ENCODE measurements around the gene SLC6A5.

SLC6A5 gene

DNA sequence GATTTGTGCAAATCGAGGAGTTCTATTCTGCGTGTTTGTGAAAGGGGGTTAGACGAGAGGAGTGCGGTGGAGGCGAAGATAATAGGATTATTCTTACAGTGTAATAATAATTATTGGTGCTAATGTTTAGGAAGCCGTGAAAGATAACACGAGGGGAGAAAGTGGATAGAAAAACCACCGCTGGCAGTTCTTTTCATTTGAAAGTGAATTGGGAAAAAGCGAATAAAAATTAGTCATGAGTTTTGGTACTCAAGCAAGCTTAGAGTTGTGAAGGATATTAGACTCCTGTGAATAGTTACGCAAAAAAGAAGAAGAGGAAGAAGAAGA is 575 bp downstream of the SLC6A5 start:
- TF ChIP-seq, protein P1, sequence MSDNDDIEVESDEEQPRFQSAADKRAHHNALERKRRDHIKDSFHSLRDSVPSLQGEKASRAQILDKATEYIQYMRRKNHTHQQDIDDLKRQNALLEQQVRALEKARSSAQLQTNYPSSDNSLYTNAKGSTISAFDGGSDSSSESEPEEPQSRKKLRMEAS (IDR thresholded peaks at IDR 0.05; ENCODE audit: low read depth, low read length): no peak
- TF ChIP-seq POLR2A (IDR thresholded peaks at IDR 0.05; ENCODE audit: extremely low read depth, insufficient read length) (no peak), MYC (IDR thresholded peaks at IDR 0.05; ENCODE audit: low read depth, low read length) (no peak), CTCF (IDR thresholded peaks at IDR 0.05; ENCODE audit: low read depth, low read length) (no peak)
- H3K4me3 ChIP-seq (ENCODE audit: low read depth, low read length): no peak overlapping the region
- no peak for DNase-seq (ENCODE audit: low read depth)

GRCh38 chr11:20600551-20600950 is 1.1 kb downstream of the SLC6A5 start:
- DNase-seq (ENCODE audit: low read depth): no peak
- TF ChIP-seq MYC (IDR thresholded peaks at IDR 0.05; ENCODE audit: low read depth, low read length): no peak
- TF ChIP-seq CTCF (IDR thresholded peaks at IDR 0.05; ENCODE audit: low read depth, low read length): no peak
- no peak for TF ChIP-seq POLR2A (IDR thresholded peaks at IDR 0.05; ENCODE audit: extremely low read depth, insufficient read length)
- TF ChIP-seq, protein P1 (IDR thresholded peaks at IDR 0.05; ENCODE audit: low read depth, low read length): no peak
- no peak overlapping the region for H3K4me3 ChIP-seq (ENCODE audit: low read depth, low read length)

- H3K4me3 ChIP-seq (ENCODE audit: low read depth, low read length): no peak overlapping the region
- TF ChIP-seq CTCF (IDR thresholded peaks at IDR 0.05; ENCODE audit: low read depth, low read length) (no peak), POLR2A (IDR thresholded peaks at IDR 0.05; ENCODE audit: extremely low read depth, insufficient read length) (no peak), MYC (IDR thresholded peaks at IDR 0.05; ENCODE audit: low read depth, low read length) (no peak)
- TF ChIP-seq, protein P1 (IDR thresholded peaks at IDR 0.05; ENCODE audit: low read depth, low read length): no peak
- no peak for DNase-seq (ENCODE audit: low read depth)
Observed at GRCh38 chr11:20601221-20601914, 2.0 kb downstream of the SLC6A5 start.

DNA sequence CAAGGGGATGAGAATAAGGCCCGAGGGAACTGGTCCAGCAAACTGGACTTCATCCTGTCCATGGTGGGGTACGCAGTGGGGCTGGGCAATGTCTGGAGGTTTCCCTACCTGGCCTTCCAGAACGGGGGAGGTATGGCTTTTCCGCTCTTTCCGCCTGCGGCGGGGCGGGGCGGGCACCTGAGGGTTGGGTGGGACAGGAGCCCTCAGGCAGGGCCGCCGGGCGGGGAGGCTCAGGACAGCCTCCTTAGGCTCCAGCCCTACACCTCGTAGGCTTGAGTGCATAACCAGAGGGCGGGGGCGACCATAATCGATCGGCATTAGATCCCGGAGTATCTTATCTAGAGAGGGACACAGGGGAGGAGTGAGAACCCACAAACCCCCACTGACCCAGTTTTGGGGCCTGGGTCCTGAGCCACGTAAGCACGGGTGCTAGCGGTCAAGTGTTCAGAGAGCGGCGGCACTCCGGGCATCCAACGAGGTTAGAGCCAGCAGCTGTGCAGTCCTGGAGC is 4.9 kb downstream of the SLC6A5 start:
- TF ChIP-seq MYC (IDR thresholded peaks at IDR 0.05; ENCODE audit: low read depth, low read length) (no peak), POLR2A (IDR thresholded peaks at IDR 0.05; ENCODE audit: extremely low read depth, insufficient read length) (no peak), CTCF (IDR thresholded peaks at IDR 0.05; ENCODE audit: low read depth, low read length) (no peak)
- TF ChIP-seq, protein P1 (IDR thresholded peaks at IDR 0.05; ENCODE audit: low read depth, low read length): no peak
- DNase-seq (ENCODE audit: low read depth): no peak

GRCh38 chr11:20604864-20605601 is 5.6 kb downstream of the SLC6A5 start:
- no peak overlapping the region for H3K4me3 ChIP-seq (ENCODE audit: low read depth, low read length)
- DNase-seq (ENCODE audit: low read depth): no peak
- TF ChIP-seq POLR2A (IDR thresholded peaks at IDR 0.05; ENCODE audit: extremely low read depth, insufficient read length) (no peak), MYC (IDR thresholded peaks at IDR 0.05; ENCODE audit: low read depth, low read length) (no peak), CTCF (IDR thresholded peaks at IDR 0.05; ENCODE audit: low read depth, low read length) (no peak)
- TF ChIP-seq, protein P1 (IDR thresholded peaks at IDR 0.05; ENCODE audit: low read depth, low read length): no peak

More for the DNA sequence above, 4.9 kb downstream of the SLC6A5 start:
- H3K4me3 ChIP-seq (ENCODE audit: low read depth, low read length): no peak overlapping the region

Data from NB4 (cell line).